Activated CD8-positive, alpha-beta memory T cell treated with anti-CD3 and anti-CD28 coated beads, Interleukin-2, amount 50 U/mL, for 24 hours (primary cell): ENCODE measurements around the gene DNTT.
A peak's percentile ranks its signal among the peaks of the same experiment; 100 is the strongest.

ENCODE experiments used
- DNase-seq: peaks from one replicate; pipeline ENCODE4 v3.0.0-alpha.2; 2020; ENCODE audit errors: extremely low read depth

Gene DNTT

DNA sequence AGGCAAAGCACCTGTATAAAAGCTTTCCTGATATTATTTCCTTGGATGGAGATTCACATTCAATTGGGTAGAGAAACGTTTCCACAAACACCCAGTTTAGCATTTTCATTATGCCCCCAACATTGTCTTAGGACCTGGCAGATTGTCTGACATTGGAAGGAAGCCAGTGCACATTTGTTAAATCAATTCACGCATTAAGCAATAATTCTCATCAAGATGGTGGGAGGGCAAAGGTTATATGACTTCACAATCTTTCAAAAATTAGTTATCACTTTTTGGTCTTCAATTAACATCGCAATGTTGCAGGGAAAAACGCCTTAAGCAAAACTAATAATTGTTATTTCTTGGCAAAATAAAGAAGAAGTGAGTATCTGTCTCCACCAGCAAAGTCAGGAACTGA lies 38.2 kb downstream of the DNTT start:
- DNase-seq, result no peak

DNA sequence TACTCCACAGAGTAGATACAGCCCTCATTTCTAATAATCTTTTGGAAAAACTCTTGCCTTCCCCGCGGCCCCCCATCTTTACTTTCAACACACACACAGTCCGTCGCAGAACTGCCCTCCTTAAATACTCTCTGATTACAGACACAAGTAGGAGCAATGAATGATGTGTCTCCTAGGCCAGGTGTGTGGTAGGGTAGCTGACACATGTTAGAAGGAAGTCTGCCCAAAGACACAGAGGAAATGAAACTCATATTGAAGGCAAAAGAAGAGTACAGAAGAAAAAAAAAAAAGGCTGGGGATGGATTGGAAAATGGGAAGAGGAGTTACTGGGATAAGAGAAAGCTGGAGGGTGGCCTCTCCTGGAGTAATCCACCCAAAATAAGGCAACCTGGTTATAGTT lies 39.9 kb downstream of the DNTT start:
- DNase-seq, result no peak

DNA sequence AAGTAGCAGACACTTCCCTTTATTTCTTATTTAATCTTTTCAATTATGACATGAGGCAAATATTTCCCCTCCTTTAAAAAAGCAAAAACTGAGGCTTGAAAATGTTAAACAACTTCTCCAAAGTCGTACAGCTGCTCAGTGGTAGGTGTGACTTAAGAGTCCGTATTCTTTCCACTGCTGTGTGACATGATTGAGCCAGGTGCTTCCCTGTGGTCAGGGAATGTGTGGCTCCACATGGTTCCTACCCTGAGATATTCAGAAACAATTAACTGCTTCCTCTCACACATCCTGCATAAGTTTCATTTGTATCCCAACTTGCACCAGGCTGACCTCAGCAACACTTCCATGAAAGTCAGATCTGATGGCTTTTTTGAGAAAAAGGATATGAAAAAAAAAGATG lies 41.0 kb downstream of the DNTT start:
- no peak for DNase-seq

DNA sequence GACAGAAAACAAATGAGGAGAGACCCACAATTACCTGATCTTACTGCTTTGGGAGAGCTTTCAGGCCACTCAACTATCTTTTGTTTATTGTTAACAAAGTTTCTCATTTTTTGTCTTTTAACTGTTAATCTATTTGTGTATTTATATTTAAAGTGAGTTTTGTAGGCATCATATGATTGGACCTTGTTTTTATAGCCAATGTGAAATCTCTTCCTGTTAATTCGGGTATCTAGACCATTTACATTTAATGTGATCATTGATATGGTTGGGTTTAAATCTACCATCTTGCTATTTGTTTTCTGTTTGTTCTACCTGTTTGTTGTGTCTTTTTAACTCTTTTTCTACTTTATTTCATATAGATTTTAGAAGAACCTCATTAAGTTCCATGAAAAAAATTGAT lies 42.1 kb downstream of the DNTT start:
- DNase-seq, result no peak

DNA sequence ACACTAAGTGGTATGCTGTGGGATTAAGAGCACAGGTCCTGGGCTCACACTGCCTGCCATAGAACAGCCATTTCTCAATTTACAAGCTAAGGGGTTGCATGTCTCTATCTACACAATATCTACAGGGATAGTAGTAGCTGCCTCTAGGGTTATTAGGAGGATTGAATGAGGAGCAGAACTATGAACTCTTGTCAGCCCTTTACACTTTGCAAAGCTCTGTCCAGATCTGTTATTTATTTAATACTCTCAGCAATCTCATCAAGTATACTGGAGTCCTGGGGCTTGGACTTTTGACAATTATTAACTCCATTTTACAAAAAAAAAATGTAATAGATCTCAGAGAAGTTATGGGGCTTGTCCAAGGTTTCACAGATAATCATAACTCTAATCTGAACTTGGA lies 47.8 kb downstream of the DNTT start:
- DNase-seq, result no peak

DNA sequence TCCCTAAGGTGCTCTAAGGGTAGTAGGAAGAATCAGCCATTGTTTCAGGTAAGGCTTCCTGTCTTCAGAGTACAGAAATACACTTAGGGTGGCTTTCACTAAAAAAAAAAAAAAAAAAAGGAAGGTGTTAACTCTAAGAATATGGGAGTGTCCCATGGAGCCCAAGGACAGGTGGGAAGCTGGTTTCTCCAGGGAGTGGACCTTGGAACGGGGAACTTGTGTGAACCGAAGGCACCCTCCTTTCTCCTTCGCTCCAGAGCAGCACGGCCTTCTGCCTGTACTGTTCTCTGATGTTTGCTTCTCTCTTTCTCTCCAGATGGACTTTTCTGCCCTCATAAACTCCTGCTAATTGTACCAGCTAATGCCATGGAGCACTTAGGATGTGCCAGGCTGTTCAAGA lies 48.3 kb downstream of the DNTT start:
- DNase-seq, result no peak

DNA sequence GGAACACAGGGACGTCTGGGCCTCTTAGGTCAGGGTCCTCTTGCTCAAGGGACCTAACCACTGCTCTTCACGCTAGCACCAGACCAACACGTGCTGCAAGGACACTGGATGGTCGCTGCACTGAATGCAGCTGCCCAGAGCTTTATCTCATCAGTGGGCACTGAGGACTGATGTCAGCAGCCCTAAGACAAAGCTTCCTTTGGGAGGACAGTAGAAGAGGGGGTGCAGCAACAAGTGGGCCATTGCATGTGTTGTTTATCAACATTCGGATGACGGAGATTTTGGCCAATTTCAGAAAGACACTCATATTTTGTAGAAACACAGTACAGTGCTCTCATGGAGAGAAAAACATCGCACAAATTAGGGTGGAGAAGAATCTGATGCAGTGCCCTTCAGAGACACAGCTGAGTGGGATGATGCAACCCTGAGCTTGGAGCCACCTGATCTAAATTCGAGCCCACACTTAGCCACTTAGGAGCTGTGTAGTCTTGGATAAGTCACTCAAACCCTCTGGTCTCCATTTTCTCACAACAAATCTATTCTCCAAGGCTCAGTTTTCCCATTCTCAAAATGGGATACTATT lies 52.9 kb downstream of the DNTT start:
- DNase-seq, result no peak

DNA sequence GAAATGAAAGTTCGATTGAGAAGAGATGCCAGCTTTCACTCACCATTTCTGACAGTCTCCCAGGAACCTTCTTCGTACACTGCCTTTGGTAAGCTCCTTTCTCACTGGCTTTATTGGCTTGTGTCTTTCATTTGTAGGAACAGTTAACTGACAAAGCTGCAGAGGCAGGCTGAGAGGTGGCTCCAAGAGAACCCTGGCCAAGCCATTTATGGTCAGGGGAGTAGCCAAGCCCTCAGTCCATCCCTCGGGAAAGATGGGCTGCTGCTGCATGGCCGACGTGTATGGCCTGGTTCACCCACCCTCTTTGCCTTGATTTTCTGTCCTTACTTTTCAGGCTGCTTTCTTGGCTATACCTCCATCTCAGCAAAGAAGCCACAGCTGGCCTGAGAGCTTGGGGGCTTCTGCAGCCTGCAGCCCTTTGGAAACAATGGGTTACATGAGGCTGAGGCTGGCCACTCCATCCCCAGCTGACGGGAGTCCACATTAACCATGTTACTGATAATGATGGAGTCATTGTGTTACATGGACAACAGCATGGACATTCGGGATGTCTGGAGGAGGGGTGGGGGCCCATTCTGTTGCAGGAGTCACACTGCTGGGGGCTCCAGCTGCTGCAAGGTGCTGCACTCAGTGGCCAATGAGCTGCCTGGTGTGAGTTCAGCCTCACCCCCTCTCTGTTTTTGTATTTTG lies 54.8 kb downstream of the DNTT start, which contains the start of gene OPALIN:
Gene OPALIN (minus strand): TSS at position 152 of the 690 bp plus-strand sequence. CDS start 106 bp downstream, at position 46.
- no peak for DNase-seq

DNA sequence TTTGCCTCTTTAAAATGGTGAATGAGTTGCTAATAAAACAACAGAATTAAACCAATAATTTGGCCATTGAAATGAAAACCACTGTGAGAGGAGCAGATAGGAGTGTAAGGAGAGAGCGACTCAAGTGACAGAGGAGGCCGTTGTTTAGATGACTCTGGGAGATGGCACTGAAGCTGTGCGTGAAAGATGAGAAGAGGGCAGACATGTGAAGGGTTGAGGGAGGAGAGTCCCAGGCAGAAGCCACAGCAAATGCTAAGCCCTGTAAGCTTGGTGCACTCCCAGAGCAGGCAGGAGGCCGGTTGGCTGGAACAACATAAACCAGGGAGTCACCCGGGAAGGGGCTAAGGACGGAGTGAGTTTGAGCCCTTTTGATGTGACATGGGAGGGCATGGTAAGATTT lies 55.4 kb downstream of the DNTT start:
- DNase-seq, result no peak

DNA sequence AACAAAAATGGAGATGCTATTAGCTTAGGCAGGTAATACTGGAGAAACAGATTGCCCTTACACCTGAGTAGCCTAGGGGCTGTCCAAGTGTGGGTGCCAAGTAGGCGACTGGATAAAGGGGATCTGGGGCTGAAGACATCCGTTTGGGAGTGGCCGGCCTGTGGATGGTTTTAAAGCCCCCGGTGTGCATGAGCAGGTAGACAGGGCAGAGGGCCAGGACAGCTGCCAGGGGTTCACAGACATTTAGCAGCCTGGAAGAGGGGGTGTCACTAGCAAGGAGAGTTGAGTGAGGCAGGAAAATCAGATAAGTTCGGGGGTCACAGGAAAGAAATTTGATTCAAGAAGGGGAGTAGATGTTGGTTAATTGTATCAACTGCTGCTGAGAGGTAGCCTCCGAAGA lies 56.1 kb downstream of the DNTT start:
- DNase-seq, result no peak

DNA sequence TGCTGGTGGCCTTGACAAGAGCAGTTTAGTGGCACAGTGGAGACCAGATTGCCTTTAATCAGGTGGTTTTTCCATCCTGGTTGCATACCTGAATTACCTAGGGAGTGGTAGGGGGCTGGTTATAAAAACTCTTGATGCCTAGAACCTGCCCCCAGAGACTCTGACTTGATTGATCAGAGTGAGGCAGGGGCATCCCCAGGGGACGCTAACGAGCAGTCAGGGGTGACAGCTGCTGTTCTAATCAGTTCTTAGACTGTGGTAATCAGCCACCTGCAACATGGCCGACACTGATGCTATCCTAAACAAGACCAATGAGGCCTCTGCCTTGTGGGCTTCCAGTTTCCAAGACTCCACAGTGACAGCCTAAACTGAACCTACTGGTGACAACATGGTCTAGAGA lies 56.5 kb downstream of the DNTT start:
- DNase-seq, result no peak

DNA sequence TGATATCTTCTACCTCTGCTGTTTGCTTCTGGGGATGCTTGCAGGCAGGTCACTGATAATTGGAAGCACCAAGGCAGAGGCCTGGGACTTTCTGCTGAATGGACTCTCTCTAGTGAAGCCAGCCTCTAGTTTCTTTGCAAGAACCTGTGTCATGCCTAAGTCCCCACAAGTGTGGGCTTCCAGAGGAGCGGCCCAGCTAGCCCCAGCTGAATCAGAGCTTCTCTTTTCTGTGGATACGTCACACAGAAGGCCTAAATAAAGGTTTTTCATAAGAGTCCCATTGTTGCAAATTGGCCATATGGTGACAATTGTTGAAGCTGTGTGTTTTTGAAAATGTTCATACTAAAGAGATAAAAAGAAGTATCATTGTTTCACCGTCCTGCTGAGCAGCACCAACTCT lies 61.3 kb downstream of the DNTT start:
- DNase-seq, result no peak

DNA sequence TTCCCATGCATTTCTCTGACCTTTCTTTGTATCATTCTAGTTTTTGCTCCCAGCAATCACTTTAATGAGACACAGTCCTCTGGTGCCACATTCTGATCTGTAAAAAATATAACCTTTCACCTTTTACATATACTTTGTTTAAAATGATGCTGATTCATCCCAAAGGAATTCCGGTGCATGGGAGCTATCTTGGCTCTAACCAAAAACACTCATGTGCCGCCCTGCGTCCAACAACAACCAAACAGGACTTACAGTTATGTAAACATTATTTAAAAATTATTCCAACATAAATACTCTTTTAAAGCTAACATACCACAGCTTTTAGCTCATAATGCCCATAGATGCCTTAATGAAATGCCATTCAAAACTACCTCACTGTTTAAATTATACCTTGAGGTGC lies 62.3 kb downstream of the DNTT start:
- DNase-seq, result no peak

DNA sequence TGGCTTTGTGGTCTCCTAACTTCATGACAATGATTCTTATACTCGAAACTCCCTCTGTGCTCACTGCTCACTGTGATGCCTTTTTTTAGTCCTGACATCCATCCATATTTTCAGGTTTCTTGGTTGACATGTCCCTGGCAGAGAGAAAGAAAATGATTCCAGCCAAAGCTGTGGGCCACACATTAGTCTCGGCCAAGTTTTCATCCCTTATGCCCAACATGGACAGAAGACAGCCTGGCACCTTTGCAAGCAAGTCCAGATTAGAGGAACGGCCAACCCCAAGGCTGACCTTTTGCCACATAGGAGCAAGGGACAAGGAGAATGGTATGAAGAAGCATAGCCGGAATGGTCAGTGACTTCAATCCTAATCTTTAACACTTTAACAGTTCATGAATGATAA lies 63.2 kb downstream of the DNTT start:
- no peak for DNase-seq

DNA sequence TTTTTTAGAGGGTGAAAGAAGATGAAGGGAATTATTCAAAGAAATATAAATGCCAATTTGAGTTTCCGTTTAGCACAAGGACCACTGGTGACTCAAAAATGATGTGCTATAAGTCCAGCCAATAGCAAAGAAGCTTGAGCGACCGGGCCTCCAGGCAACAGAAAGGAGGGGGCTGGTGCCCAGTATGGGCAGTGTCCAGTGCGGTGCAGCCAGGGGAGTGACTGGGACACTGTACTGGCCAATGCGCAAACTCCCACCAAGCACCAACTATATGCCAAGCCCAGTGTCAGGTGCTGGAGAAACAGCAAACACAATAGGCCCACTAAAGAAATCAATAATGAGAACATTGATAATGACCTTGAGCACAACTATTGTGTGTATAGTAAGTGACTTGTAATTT lies 64.7 kb downstream of the DNTT start:
- DNase-seq, result no peak

DNA sequence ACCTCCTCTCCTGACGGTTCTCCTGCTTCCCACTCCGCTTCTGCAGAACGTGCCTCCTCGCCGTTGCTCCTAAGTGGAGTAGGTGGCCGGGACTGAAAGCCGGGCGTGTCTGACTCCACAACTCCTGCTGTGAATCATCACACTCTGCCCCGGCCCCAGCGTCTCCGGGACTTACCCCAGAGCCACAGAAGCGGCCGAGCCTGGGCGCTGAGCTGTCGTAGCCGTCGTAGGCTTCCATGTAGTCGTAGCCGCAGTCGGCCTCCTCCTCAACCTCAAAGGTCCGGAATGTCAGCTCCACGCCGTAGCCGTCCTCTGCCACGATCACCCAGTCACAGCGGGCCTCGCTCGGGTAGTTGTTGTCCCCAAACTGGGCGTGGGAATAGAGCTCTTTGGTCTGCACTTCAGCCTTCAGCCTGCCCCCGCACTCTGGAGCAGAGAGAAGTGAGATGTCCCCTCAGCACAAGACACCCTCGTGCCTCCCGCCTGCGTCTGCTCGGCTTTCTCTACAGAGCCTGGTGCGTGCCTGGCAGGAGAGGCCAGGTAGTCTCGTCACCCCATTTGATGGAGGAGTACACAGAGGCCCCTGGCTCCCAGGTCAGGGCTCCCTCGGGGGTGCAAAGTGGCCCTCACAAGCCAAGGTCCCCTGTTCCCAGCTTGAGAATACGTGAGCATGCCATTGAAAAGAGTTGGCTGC lies 65.8 kb downstream of the DNTT start:
- no peak for DNase-seq

DNA sequence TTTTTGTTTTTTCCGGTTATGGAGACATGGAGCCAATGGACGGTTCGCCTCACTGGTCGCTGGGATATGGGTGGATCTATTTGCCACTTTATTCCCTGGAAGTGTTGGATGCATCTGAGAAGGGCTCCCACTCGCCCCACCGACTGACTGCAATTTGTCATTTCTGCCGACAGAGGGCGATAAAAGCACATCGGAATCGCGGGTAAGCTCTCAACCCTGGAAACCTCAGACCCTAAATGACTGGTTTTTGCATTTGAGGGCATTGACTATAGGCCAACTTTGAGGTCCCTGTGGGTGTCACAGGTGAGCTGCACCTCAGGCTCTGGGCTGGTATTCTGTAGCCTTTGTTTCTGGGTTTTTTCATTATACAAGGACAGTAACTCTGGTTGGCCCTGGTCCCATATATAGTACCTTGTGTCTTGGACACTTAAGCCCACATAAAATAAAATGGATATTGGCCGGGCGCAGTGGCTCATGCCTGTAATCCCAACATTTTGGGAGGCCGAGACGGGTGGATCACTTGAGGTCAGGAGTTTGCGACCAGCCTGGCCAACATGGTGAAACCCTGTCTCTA lies 66.4 kb downstream of the DNTT start:
- no peak for DNase-seq

DNA sequence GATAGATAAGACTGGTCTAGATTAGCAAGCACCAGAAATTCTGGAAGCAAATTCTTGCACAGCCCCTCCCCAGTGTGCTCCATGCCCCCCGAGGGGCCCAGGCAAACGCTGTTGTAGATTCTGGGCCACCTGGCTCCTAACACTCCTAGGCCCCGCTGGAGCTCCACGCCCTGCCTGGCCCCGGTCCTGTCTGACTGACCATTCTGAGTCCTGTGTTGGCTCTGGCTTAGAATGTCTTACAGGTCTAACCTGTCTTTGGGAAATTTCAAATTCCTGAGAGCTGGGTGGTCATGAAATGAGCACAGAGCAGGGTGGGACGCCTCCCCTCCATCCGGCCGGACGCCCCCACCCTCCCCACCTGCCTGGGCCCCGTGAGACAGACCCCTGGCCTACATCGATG lies 67.1 kb downstream of the DNTT start:
- DNase-seq, result no peak

DNA sequence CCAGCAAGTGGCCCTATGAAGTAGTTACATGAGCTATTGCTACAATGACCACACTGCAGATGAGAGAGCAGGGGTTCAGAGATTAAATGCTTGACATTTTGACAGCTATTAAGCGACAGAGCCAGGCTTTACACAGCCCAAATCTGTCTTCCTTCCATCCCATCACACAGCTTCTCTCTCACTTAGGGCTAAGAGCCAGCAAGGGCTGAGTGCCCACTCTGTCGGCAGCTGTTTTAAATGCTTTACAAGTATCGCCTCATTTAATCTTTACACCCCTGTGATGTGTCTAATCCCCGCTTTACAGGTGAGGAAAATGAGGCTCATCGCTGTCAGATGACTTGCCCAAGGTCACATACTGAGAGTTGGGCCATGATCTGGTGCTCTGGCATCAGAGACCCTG lies 69.8 kb downstream of the DNTT start:
- DNase-seq, result no peak

DNA sequence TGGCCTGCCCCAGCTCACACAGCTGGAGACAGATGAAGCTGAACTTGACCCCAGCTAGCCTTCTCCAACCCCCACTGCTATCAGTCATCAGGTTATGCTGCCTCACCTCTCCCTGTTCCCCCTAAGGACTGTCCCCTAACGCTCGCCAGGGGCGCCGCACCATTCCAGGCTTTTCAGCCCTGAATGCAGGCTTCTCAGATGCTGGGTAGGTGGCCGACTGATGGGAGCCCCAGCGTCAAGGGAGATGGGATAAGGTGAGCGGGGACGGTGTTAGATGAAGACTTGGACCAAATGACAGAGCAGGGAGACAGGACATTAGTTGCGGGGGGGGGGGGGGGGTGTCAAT lies 70.4 kb downstream of the DNTT start:
- DNase-seq, result no peak

DNA sequence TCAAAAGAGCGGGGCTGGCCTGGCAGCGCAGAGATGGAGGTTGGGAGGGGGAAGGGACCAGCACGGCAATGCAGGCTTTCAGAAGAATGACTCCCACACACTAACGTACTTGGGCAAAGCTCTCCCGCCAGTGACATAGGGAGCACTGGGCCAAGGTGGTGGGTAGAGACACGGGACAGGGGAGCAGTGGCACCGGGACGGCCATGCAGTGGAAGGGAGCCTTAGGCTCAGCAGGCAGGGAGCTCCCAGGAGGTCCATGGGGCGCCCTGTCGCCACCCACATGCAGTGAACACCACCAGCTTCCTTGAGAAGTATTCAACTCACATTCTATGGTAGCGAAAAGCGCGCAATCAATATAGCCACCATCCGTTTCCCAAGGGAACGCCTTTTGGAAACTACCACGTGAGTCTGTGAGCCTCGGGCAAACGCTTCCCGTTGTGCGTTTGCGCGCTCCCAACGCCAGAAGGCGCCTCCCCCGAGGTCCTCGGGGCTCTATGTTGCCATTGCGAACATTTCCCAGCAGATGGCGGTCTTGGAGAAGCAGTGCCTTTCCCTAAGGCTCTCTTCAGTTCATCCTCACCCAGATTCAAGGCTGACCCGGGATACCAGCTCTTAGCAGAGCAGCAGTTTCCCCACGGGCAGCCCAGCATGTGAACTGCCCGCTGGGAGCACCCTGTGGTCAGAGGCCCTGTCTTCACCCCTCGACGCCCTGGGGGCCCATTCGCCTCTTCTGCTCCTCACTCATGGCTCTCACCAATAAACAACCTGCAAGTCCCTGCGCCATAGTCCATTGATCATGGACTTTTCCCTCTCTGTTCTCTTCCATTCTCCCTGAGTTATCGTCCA lies 71.0 kb downstream of the DNTT start:
- peak; percentile 53 for DNase-seq

DNA sequence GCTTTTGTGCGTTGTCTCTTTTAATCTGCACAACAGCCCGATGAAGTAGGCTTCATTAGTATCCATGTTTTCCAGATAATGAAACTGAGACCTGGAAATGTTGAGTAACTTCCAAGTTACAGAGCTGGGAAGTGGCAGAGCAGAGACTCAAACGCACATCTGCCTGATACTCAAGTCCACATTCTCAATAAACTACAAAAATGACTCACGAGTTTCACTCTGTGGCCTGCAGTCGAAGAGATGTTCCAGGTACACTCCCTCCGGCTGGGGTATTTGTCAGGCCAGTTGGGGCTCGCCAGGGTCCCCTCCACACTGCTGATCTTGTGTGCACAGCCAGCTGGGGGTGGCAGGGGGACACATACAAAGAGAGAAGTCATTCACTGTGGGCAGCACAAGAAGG lies 72.2 kb downstream of the DNTT start:
- no peak for DNase-seq
